Fibroblast of gingiva (primary cell): ENCODE data around the gene ENO2.
A peak's percentile ranks its signal among the peaks of the same experiment; 100 is the strongest.

Experiments used
- DNase-seq: peaks from one replicate; pipeline ENCODE4 v3.0.0-alpha.2; 2011; ENCODE audit warnings: low read depth

The ENO2 gene

GRCh38 chr12:6932766-6933165 is 18.4 kb downstream of the ENO2 start:
- DNase-seq = no peak

- DNase-seq = peak; percentile 38
Observed at GRCh38 chr12:6934110-6934509, 19.7 kb downstream of the ENO2 start.

GRCh38 chr12:6935371-6936193 is 21.2 kb downstream of the ENO2 start:
- no peak for DNase-seq

GRCh38 chr12:6936194-6936635 is 21.8 kb downstream of the ENO2 start:
- no peak for DNase-seq

GRCh38 chr12:6936636-6937480 is 22.5 kb downstream of the ENO2 start:
- DNase-seq = no peak

- DNase-seq = peak; percentile 90
Observed at GRCh38 chr12:6937481-6938352, 23.3 kb downstream of the ENO2 start.

GRCh38 chr12:6938353-6939190 is 24.2 kb downstream of the ENO2 start:
- no peak for DNase-seq

- no peak for DNase-seq
Observed at GRCh38 chr12:6939191-6939540, 24.8 kb downstream of the ENO2 start.

- DNase-seq = no peak
Observed at GRCh38 chr12:6941267-6941666, 26.9 kb downstream of the ENO2 start.

- DNase-seq = no peak
Observed at GRCh38 chr12:6941782-6942181, 27.4 kb downstream of the ENO2 start.

- DNase-seq = peak; percentile 32
Observed at GRCh38 chr12:6942331-6942665, 27.9 kb downstream of the ENO2 start.

- peak; percentile 94 for DNase-seq
Observed at GRCh38 chr12:6943389-6943721, 29.0 kb downstream of the ENO2 start.

GRCh38 chr12:6943722-6944380 is 29.5 kb downstream of the ENO2 start, which contains the start of the genes C12orf57 and RNU7-1:
TSS of gene C12orf57 (plus strand) at chr12:6944022. CDS start at chr12:6944122, 100 bp downstream.
TSS of gene RNU7-1 (plus strand) at chr12:6943816.
- DNase-seq = peak; percentile 84

- peak; percentile 90 for DNase-seq
Observed at GRCh38 chr12:6944381-6945186, 30.2 kb downstream of the ENO2 start.

GRCh38 chr12:6945613-6946012 is 31.2 kb downstream of the ENO2 start:
- DNase-seq = no peak

GRCh38 chr12:6946033-6946919 is 31.9 kb downstream of the ENO2 start:
- DNase-seq = no peak

GRCh38 chr12:6946920-6947374 is 32.6 kb downstream of the ENO2 start:
- DNase-seq = no peak

- no peak for DNase-seq
Observed at GRCh38 chr12:6947615-6948014, 33.2 kb downstream of the ENO2 start.
